ENCODE data around the gene ZMYND12.
A peak's percentile ranks its signal among the peaks of the same experiment; 100 is the strongest.

The ZMYND12 gene

GRCh38 chr1:42462828-42463763 lies 7.3 kb upstream of the ZMYND12 start, which contains the start of gene CCDC30:
Gene CCDC30, plus strand, starts transcription at chr1:42463286. Its CDS starts 17,266 bp downstream, at chr1:42480552.
- H3K27me3 Mint-ChIP-seq, result no peaks in the 10 kb centered on the region
- H3K4me3 Mint-ChIP-seq, result peak within 1 kb of the TSS; percentile 81
- H3K36me3 Mint-ChIP-seq (ENCODE audit: low read depth), result peaks cover 27% of the 10 kb centered on the region
- H3K27ac Mint-ChIP-seq, result peak within 1 kb of the TSS; percentile 76
- H3K9me3 Mint-ChIP-seq, result no peaks in the 10 kb centered on the region
- ATAC-seq, result peak; percentile 100
- H3K4me1 Mint-ChIP-seq, result peaks cover 35% of the 10 kb centered on the region
- peak; percentile 92 for DNase-seq

GRCh38 chr1:42461196-42461595 lies 5.4 kb upstream of the ZMYND12 start:
- no peaks in the 10 kb centered on the region for H3K27me3 Mint-ChIP-seq
- peak overlapping the region; percentile 11 for H3K27ac Mint-ChIP-seq
- H3K36me3 Mint-ChIP-seq (ENCODE audit: low read depth), result peaks cover 38% of the 10 kb centered on the region
- DNase-seq (no peak), ATAC-seq (no peak)
- peaks cover 49% of the 10 kb centered on the region for H3K4me1 Mint-ChIP-seq
- no peaks in the 10 kb centered on the region for H3K9me3 Mint-ChIP-seq
- no peak overlapping the region for H3K4me3 Mint-ChIP-seq

- Mint-ChIP-seq H3K27me3 (peaks cover 2% of the 10 kb centered on the region), H3K9me3 (no peaks in the 10 kb centered on the region), H3K4me3 (peak overlapping the region; percentile 94), H3K36me3 (ENCODE audit: low read depth) (peaks cover 39% of the 10 kb centered on the region), H3K27ac (peak overlapping the region; percentile 100), H3K4me1 (peaks cover 38% of the 10 kb centered on the region)
- ATAC-seq (peak; percentile 53), DNase-seq (peak; percentile 55)
Measured at GRCh38 chr1:42456754-42457089, 900 bp upstream of the ZMYND12 start.

GRCh38 chr1:42454403-42454802 lies 1.4 kb downstream of the ZMYND12 start:
- H3K9me3 Mint-ChIP-seq, result no peaks in the 10 kb centered on the region
- H3K4me1 Mint-ChIP-seq, result peaks cover 34% of the 10 kb centered on the region
- H3K27me3 Mint-ChIP-seq, result peaks cover 2% of the 10 kb centered on the region
- ATAC-seq, result no peak
- DNase-seq, result no peak
- H3K36me3 Mint-ChIP-seq (ENCODE audit: low read depth), result peaks cover 24% of the 10 kb centered on the region
- H3K27ac Mint-ChIP-seq, result no peak overlapping the region
- H3K4me3 Mint-ChIP-seq, result no peak overlapping the region

- H3K27ac Mint-ChIP-seq, result peak overlapping the region; percentile 12
- ATAC-seq (no peak), DNase-seq (no peak)
- H3K4me1 Mint-ChIP-seq, result peaks cover 26% of the 10 kb centered on the region
- peaks cover 2% of the 10 kb centered on the region for H3K27me3 Mint-ChIP-seq
- peaks cover 15% of the 10 kb centered on the region for H3K36me3 Mint-ChIP-seq (ENCODE audit: low read depth)
- no peaks in the 10 kb centered on the region for H3K9me3 Mint-ChIP-seq
- no peak overlapping the region for H3K4me3 Mint-ChIP-seq
Measured at GRCh38 chr1:42453386-42453785, 2.4 kb downstream of the ZMYND12 start.

- no peaks in the 10 kb centered on the region for H3K36me3 Mint-ChIP-seq (ENCODE audit: low read depth)
- DNase-seq (no peak), ATAC-seq (no peak)
- no peaks in the 10 kb centered on the region for H3K27me3 Mint-ChIP-seq
- no peaks in the 10 kb centered on the region for H3K9me3 Mint-ChIP-seq
- H3K4me3 Mint-ChIP-seq, result no peak overlapping the region
- no peaks in the 10 kb centered on the region for H3K4me1 Mint-ChIP-seq
- no peak overlapping the region for H3K27ac Mint-ChIP-seq
Measured at GRCh38 chr1:42450061-42450460, 5.8 kb downstream of the ZMYND12 start.

GRCh38 chr1:42449256-42449655 lies 6.6 kb downstream of the ZMYND12 start:
- ATAC-seq, result no peak
- Mint-ChIP-seq H3K4me3 (no peak overlapping the region), H3K4me1 (no peaks in the 10 kb centered on the region), H3K27ac (no peak overlapping the region), H3K36me3 (ENCODE audit: low read depth) (no peaks in the 10 kb centered on the region), H3K27me3 (no peaks in the 10 kb centered on the region), H3K9me3 (no peaks in the 10 kb centered on the region)
- DNase-seq, result no peak

- DNase-seq (no peak), ATAC-seq (no peak)
- H3K27ac Mint-ChIP-seq, result no peak overlapping the region
- H3K36me3 Mint-ChIP-seq (ENCODE audit: low read depth), result no peaks in the 10 kb centered on the region
- H3K9me3 Mint-ChIP-seq, result no peaks in the 10 kb centered on the region
- H3K4me3 Mint-ChIP-seq, result no peak overlapping the region
- H3K27me3 Mint-ChIP-seq, result no peaks in the 10 kb centered on the region
- no peaks in the 10 kb centered on the region for H3K4me1 Mint-ChIP-seq
Measured at GRCh38 chr1:42442662-42443061, 13.2 kb downstream of the ZMYND12 start.

- DNase-seq (no peak), ATAC-seq (no peak)
- H3K36me3 Mint-ChIP-seq (ENCODE audit: low read depth), result no peaks in the 10 kb centered on the region
- no peak overlapping the region for H3K4me3 Mint-ChIP-seq
- no peak overlapping the region for H3K27ac Mint-ChIP-seq
- H3K4me1 Mint-ChIP-seq, result no peaks in the 10 kb centered on the region
- H3K9me3 Mint-ChIP-seq, result no peaks in the 10 kb centered on the region
- no peaks in the 10 kb centered on the region for H3K27me3 Mint-ChIP-seq
Measured at GRCh38 chr1:42439940-42440339, 15.9 kb downstream of the ZMYND12 start.

- H3K36me3 Mint-ChIP-seq (ENCODE audit: low read depth), result no peaks in the 10 kb centered on the region
- no peaks in the 10 kb centered on the region for H3K9me3 Mint-ChIP-seq
- H3K27ac Mint-ChIP-seq, result no peak overlapping the region
- H3K4me1 Mint-ChIP-seq, result no peaks in the 10 kb centered on the region
- no peak for ATAC-seq
- no peak for DNase-seq
- no peaks in the 10 kb centered on the region for H3K27me3 Mint-ChIP-seq
- H3K4me3 Mint-ChIP-seq, result no peak overlapping the region
Measured at GRCh38 chr1:42434340-42434739, 21.5 kb downstream of the ZMYND12 start.

- no peak overlapping the region for H3K27ac Mint-ChIP-seq
- no peaks in the 10 kb centered on the region for H3K27me3 Mint-ChIP-seq
- no peaks in the 10 kb centered on the region for H3K4me1 Mint-ChIP-seq
- H3K9me3 Mint-ChIP-seq, result no peaks in the 10 kb centered on the region
- no peak overlapping the region for H3K4me3 Mint-ChIP-seq
- DNase-seq (no peak), ATAC-seq (no peak)
- H3K36me3 Mint-ChIP-seq (ENCODE audit: low read depth), result no peaks in the 10 kb centered on the region
Measured at GRCh38 chr1:42433369-42433768, 22.5 kb downstream of the ZMYND12 start.

GRCh38 chr1:42432714-42433113 lies 23.1 kb downstream of the ZMYND12 start:
- no peak overlapping the region for H3K27ac Mint-ChIP-seq
- no peaks in the 10 kb centered on the region for H3K9me3 Mint-ChIP-seq
- ATAC-seq, result no peak
- DNase-seq, result no peak
- no peak overlapping the region for H3K4me3 Mint-ChIP-seq
- no peaks in the 10 kb centered on the region for H3K4me1 Mint-ChIP-seq
- H3K36me3 Mint-ChIP-seq (ENCODE audit: low read depth), result no peaks in the 10 kb centered on the region
- no peaks in the 10 kb centered on the region for H3K27me3 Mint-ChIP-seq

GRCh38 chr1:42431514-42431913 lies 24.3 kb downstream of the ZMYND12 start:
- H3K27me3 Mint-ChIP-seq, result no peaks in the 10 kb centered on the region
- H3K27ac Mint-ChIP-seq, result no peak overlapping the region
- H3K4me1 Mint-ChIP-seq, result no peaks in the 10 kb centered on the region
- DNase-seq (no peak), ATAC-seq (no peak)
- H3K4me3 Mint-ChIP-seq, result no peak overlapping the region
- no peaks in the 10 kb centered on the region for H3K9me3 Mint-ChIP-seq
- no peaks in the 10 kb centered on the region for H3K36me3 Mint-ChIP-seq (ENCODE audit: low read depth)

GRCh38 chr1:42430286-42431135 lies 25.3 kb downstream of the ZMYND12 start:
- DNase-seq, result no peak
- no peak for ATAC-seq
- no peaks in the 10 kb centered on the region for H3K27me3 Mint-ChIP-seq
- H3K27ac Mint-ChIP-seq, result no peak overlapping the region
- H3K36me3 Mint-ChIP-seq (ENCODE audit: low read depth), result no peaks in the 10 kb centered on the region
- no peaks in the 10 kb centered on the region for H3K9me3 Mint-ChIP-seq
- H3K4me3 Mint-ChIP-seq, result no peak overlapping the region
- no peaks in the 10 kb centered on the region for H3K4me1 Mint-ChIP-seq

GRCh38 chr1:42429603-42430002 lies 26.2 kb downstream of the ZMYND12 start:
- no peaks in the 10 kb centered on the region for H3K4me1 Mint-ChIP-seq
- H3K36me3 Mint-ChIP-seq (ENCODE audit: low read depth), result no peaks in the 10 kb centered on the region
- H3K4me3 Mint-ChIP-seq, result no peak overlapping the region
- no peak overlapping the region for H3K27ac Mint-ChIP-seq
- no peaks in the 10 kb centered on the region for H3K9me3 Mint-ChIP-seq
- no peaks in the 10 kb centered on the region for H3K27me3 Mint-ChIP-seq
- DNase-seq, result no peak
- no peak for ATAC-seq

Data from activated naive CD8-positive, alpha-beta T cell treated with anti-CD3 and anti-CD28 coated beads, Interleukin-2, amount 50 U/mL, for 24 hours (primary cell).